HG02642 (cell line): ENCODE data around the gene IMPA2.
A peak's percentile ranks its signal among the peaks of the same experiment; 100 is the strongest.
"Not testable (repeated sequence)": the region's sequence is repeated elsewhere in the genome, so short reads cannot be mapped to it uniquely, and the experiment has no call there.

ENCODE experiments used
- ATAC-seq: cut with Tn5 transposase; IDR thresholded peaks from one replicate; pipeline ENCODE4 v1.9.1; 2021; ENCODE audit warnings: mild to moderate bottlenecking; ENCODE audit not compliant: unreplicated experiment, poor library complexity

IMPA2 gene

GRCh38 chr18:11960743-11961380 is 20.4 kb upstream of the IMPA2 start:
- ATAC-seq = no peak

GRCh38 chr18:11962597-11962996 is 18.7 kb upstream of the IMPA2 start:
- no peak for ATAC-seq

- no peak for ATAC-seq
Measured at GRCh38 chr18:11963991-11964484, 17.3 kb upstream of the IMPA2 start.

- no peak for ATAC-seq
Measured at GRCh38 chr18:11969904-11970835, 11.1 kb upstream of the IMPA2 start.

GRCh38 chr18:11970836-11971226 is 10.5 kb upstream of the IMPA2 start:
- not testable (repeated sequence) for ATAC-seq

GRCh38 chr18:11972371-11973174 is 8.7 kb upstream of the IMPA2 start:
- ATAC-seq = no peak

GRCh38 chr18:11974741-11975325 is 6.5 kb upstream of the IMPA2 start:
- ATAC-seq = no peak

- no peak for ATAC-seq
Measured at GRCh38 chr18:11975723-11976122, 5.6 kb upstream of the IMPA2 start.

- ATAC-seq = no peak
Measured at GRCh38 chr18:11976315-11977152, 4.8 kb upstream of the IMPA2 start.

GRCh38 chr18:11977153-11977466 is 4.2 kb upstream of the IMPA2 start:
- no peak for ATAC-seq

GRCh38 chr18:11978956-11979355 is 2.4 kb upstream of the IMPA2 start:
- ATAC-seq = no peak

- no peak for ATAC-seq
Measured at GRCh38 chr18:11980163-11980493, 1.2 kb upstream of the IMPA2 start.

- ATAC-seq = peak; percentile 87
Measured at GRCh38 chr18:11980494-11981191, 664 bp upstream of the IMPA2 start.

GRCh38 chr18:11981543-11982366 is 448 bp downstream of the IMPA2 start:
- peak; percentile 29 for ATAC-seq

- ATAC-seq = no peak
Measured at GRCh38 chr18:11982981-11983380, 1.7 kb downstream of the IMPA2 start.

- no peak for ATAC-seq
Measured at GRCh38 chr18:11983592-11983991, 2.3 kb downstream of the IMPA2 start.

GRCh38 chr18:11984091-11984490 is 2.8 kb downstream of the IMPA2 start:
- ATAC-seq = no peak

GRCh38 chr18:11985586-11985985 is 4.3 kb downstream of the IMPA2 start:
- ATAC-seq = no peak
